Pancreas (tissue), 10 donors: ENCODE measurements around the gene PLXNB1. TPM values are rescaled to one million over a fixed set of nuclear protein-coding genes. Genes with fewer than 3 reads are reported as not detected.

Source experiments
- ATAC-seq, 4 donors: fragments of 200-7000 bp; cut with Tn5 transposase; one replicate each; pipeline versions ENCODE4 v1.8.0 to v1.9.1; 2020; ENCODE audit warnings: mild to moderate bottlenecking in 4 of 4, moderate library complexity in 4 of 4
- DNase-seq, 6 donors: peaks; one replicate each; pipeline ENCODE4 v3.0.0-alpha.2; 2020
- FAIRE-seq: peaks from 2 replicates; lab custom pipeline; 2012; peaks lifted over from hg19 to GRCh38; lab: Jason Lieb, UNC
- H3K27ac ChIP-seq, 4 donors: fragments of 200-600 bp; sonication (generic); 1 replicate in 3 of 4; 2 replicates in 1 of 4; pipeline versions ENCODE4 v1.5.0 to v1.8.0; 2020
- H3K27me3 ChIP-seq, 4 donors: fragments of 200-600 bp; one replicate each; pipeline ENCODE4 v1.8.0; 2021
- H3K36me3 ChIP-seq, 3 donors: fragments of 200-600 bp; sonication (generic) in 1 of 3; one replicate each; pipeline versions ENCODE4 v1.5.0 to v1.8.0; 2020 to 2021
- H3K4me1 ChIP-seq, 3 donors: fragments of 200-600 bp; one replicate each; pipeline ENCODE4 v1.8.0; 2021
- H3K4me3 ChIP-seq, 4 donors: fragments of 200-600 bp; sonication (generic) in 2 of 4; one replicate each; pipeline versions ENCODE4 v1.5.0 to v1.8.0; 2020 to 2021
- H3K9me3 ChIP-seq, 4 donors: fragments of 200-600 bp; one replicate each; pipeline ENCODE4 v1.8.0; 2021
- WGBS, 2 donors: extraction: QIAGEN DNeasy Blood & Tissue Kit; methylation state at CpG; one replicate each; pipeline ENCODE4 v1.1.7; 2013; 5-methylcytosine and 5-hydroxymethylcytosine counted together
- intact Hi-C, 3 donors: fragments of 100-400 bp; cut with DNase I; formaldehyde crosslinking; loops; one replicate each; pipeline versions ENCODE4 v1.11.1 to v1.14.2; 2022
- polyA plus RNA-seq, 2 donors: library from polyadenylated mRNA; stranded (reverse); fragments of 200-250 nt; gene quantifications; one replicate each; pipeline ENCODE4 v1.2.3, GENCODE V29; 2013
- total RNA-seq, 6 donors: library from RNA; stranded (reverse); fragmentation: NEBNext Ultra II Directional in 4 of 6; extraction: Animal tissue kit (Norgen Biotek cat#: 25700) in 4 of 6; gene quantifications; one replicate each; pipeline versions ENCODE4 v1.2.1 to v1.2.4, GENCODE V29; 2021 to 2023
- TF ChIP-seq, protein P1 (sequence below), 4 donors: fragments of 200-600 bp; sonication (generic) in 3 of 4; IDR thresholded peaks; one replicate each; pipeline versions ENCODE4 v1.5.0 to v1.8.0; 2021; ENCODE audit warnings: antibody characterized with exemption in 4 of 4
- donor health status: healthy with polysubstance abuse.
- donor health status: DM: no; HTN: no; CAD: no; lungs with moderate emphysema.
- donor health status: DM: no; HTN: no; CAD: no.
- donor health status: control.
- donor health status: control.
- donor health status: Bipolar disorder and iron deficiency.
- donor health status: DM: yes; HTN: yes; CAD: no.
- donor health status: DM: no; HTN: no; CAD: no.
- donor health status: DM: no; HTN: no; CAD: no.
- donor health status: DM: yes; HTN: yes; CAD: no.

Gene PLXNB1
- total and polyA plus RNA-seq, 8 donors, result 47.8 to 372 (median 74.3) TPM

DNA sequence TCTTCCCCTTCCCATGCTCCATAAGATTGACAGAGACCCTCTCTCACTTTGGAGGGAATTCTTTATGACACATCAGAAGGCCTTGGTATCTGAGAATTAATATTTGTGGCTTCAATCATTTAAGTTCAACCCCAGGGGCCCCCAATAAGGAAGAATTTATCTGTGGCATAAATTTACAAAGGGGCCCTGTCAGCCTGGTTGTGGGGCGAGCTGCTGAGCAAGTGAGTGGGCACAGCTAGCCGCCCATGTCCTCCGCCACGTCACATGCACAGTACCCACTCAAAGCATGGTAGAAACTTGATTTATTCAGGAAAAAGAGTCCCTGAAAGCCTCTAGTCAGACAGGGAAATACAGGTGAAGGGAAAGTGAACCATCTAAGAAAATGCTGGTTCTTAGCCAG, 13.3 kb downstream of the PLXNB1 start:
- Histone ChIP-seq H3K4me1 (no peaks in the 10 kb centered on the region), H3K27ac (no peak overlapping the region), H3K27me3 (no peaks in the 10 kb centered on the region), H3K9me3 (no peaks in the 10 kb centered on the region), H3K4me3 (no peak overlapping the region), H3K36me3 (peaks cover 0 to 65% (median 36%) of the 10 kb centered on the region in 3 donors)
- TF ChIP-seq, protein P1, sequence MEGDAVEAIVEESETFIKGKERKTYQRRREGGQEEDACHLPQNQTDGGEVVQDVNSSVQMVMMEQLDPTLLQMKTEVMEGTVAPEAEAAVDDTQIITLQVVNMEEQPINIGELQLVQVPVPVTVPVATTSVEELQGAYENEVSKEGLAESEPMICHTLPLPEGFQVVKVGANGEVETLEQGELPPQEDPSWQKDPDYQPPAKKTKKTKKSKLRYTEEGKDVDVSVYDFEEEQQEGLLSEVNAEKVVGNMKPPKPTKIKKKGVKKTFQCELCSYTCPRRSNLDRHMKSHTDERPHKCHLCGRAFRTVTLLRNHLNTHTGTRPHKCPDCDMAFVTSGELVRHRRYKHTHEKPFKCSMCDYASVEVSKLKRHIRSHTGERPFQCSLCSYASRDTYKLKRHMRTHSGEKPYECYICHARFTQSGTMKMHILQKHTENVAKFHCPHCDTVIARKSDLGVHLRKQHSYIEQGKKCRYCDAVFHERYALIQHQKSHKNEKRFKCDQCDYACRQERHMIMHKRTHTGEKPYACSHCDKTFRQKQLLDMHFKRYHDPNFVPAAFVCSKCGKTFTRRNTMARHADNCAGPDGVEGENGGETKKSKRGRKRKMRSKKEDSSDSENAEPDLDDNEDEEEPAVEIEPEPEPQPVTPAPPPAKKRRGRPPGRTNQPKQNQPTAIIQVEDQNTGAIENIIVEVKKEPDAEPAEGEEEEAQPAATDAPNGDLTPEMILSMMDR (IDR thresholded peaks at IDR 0.05), result no peak
- intact Hi-C loops, result no loop called here
- WGBS, 2 donors, result 97% methylated on average over 4 of the region's 4 CpGs
- DNase-seq (no peak), ATAC-seq (no peak), FAIRE-seq (no peak)

DNA sequence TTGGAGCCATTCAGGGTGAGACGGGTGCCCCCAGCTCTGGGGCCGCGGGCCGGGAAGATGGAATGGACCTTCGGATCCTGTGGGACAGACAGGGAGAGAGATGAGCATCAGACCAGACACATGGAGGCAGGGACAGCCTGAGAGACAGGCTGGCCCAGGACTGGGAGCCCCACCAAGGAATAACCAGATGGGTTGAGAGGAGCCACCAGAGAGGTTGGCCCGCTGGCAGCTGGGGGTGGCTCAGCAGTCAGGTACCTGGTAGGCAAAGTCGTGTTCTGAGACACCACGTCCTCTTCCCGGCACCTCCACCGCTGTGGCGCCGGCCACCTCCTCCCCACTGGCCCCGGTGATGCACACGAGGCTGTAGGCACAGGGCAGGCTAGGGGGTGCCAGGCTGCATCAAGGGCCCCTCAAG, 13.8 kb downstream of the PLXNB1 start:
- no peak for FAIRE-seq
- Histone ChIP-seq H3K27ac (no peak overlapping the region), H3K4me1 (no peaks in the 10 kb centered on the region), H3K36me3 (peaks cover 0 to 68% (median 38%) of the 10 kb centered on the region in 3 donors), H3K27me3 (no peaks in the 10 kb centered on the region), H3K4me3 (no peak overlapping the region), H3K9me3 (no peaks in the 10 kb centered on the region)
- no peak for ATAC-seq
- DNase-seq, result peak in 2 of 6 donors; percentile 15 to 56
- TF ChIP-seq, protein P1 (IDR thresholded peaks at IDR 0.05), result no peak
- intact Hi-C loops, result no loop called here
- 92% methylated on average over 13 to 14 of the region's 14 CpGs for WGBS, 2 donors

DNA sequence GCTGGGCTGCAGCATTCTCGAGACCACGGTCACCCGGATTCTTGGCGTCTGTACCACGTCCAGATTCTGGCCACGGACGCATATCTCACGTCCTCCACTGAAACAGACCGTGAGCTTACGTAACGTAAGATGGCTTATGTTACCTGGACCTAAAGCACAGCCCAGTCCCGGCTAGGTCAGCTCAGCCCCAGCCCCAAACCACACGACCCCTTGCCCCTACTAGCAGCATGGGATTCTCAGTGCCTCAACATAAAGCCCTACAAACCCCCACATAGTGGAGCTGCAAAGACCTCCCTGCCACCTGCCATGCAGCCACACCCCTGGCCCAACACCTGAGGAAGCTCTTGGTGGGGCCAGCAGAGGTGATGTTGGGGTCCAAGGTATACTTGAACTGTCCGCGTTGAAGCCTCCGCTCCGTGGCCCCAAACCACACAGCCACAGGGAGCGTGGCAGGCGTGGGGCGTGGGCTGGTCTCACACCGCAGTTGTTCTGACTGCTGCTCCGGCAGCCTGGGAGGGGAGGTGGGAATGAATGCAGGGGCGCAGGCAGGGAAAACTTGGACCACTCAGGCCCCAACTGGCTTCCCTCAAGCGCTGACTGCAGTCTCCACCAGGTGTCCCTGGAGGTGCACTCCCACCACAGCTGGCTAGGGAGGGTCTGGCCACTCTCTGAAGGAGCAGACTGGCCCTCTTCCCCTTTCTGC, 14.5 kb downstream of the PLXNB1 start:
- FAIRE-seq, result no peak
- intact Hi-C loops, result no loop called here
- WGBS, 2 donors, result 94 to 95% methylated on average over 24 of the region's 24 CpGs
- Histone ChIP-seq H3K27me3 (no peaks in the 10 kb centered on the region), H3K9me3 (no peaks in the 10 kb centered on the region), H3K4me1 (no peaks in the 10 kb centered on the region), H3K36me3 (peaks cover 0 to 75% (median 43%) of the 10 kb centered on the region in 3 donors), H3K4me3 (no peak overlapping the region), H3K27ac (no peak overlapping the region)
- TF ChIP-seq, protein P1 (IDR thresholded peaks at IDR 0.05), result no peak
- ATAC-seq, result no peak
- peak in 1 of 6 donors; percentile 52 for DNase-seq

DNA sequence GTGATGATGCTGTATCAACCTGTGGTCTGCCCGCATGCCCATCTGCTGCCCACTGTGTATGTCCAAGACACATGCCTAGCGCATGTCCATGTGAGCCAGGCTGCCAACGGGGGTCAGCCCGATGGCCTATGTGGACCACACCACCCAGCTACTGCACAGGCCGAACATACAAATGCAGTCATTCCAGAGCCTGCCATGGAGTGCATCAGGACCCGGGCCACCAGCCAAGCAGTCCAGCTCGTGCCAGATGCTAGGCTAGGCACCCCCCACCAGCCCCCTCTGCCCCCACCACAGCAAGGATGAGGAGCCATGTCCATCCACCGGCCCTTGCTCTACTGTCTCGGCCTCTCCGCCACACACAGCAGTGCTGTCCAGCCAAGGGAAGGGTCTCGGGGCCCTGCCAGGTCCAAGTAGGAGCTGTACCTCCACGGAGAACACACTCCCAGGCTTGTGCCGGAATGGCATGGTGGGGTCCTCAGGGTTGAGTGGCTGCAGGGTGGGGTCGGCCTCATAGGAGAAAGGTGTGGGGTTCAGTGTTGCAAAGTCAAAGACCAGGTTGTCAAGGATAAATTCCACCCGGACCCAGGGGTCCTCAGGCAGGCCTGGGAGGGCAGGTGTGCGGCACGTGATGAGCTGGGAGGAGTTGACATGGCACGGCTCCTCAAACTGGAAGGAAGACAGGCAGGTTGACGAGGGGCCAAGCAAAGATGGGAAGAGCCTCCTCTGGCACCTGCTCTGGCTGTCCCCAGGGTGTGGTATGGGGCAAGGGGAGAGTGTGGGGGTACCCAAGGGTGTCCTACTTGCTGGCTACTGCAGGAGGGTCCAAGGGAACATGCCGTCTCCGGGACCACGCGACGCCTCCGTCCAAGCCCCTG, 15.3 kb downstream of the PLXNB1 start:
- Histone ChIP-seq H3K4me1 (no peaks in the 10 kb centered on the region), H3K4me3 (no peak overlapping the region), H3K9me3 (no peaks in the 10 kb centered on the region), H3K27ac (no peak overlapping the region), H3K27me3 (no peaks in the 10 kb centered on the region), H3K36me3 (peaks cover 0 to 83% (median 42%) of the 10 kb centered on the region in 3 donors)
- WGBS, 2 donors, result 90 to 92% methylated on average over 25 of the region's 25 CpGs
- TF ChIP-seq, protein P1 (IDR thresholded peaks at IDR 0.05), result no peak
- ATAC-seq (no peak), FAIRE-seq (no peak), DNase-seq (peak in 3 of 6 donors; percentile 32 to 44 (median 43))
- intact Hi-C loops, result no loop called here
